A549 (cell line): ENCODE measurements around the gene KRTAP12-1. TPM values are rescaled to one million over a fixed set of nuclear protein-coding genes. Genes with fewer than 3 reads are reported as not detected.

Experiments used
- ATAC-seq, 2 experiments: fragments of 200-7000 bp in 1 of 2; fragments of >200 bp in 1 of 2; cut with Nextera tagmentation in 1 of 2; cut with Tn5 transposase in 1 of 2; 3 replicates each; pipeline versions ENCODE4 v1.8.0 to v1.9.1; 2018 to 2020; ENCODE audit warnings: mild to moderate bottlenecking in 1 of 2, moderate library complexity in 1 of 2
- CTCF ChIA-PET: fragments of 300-600 bp; sonication (Branson Sonifier 250); formaldehyde crosslinking; extraction: SDS; loops from one replicate; lab custom pipeline; 2021; ENCODE audit warnings: antibody characterized with exemption, inconsistent platforms; lab: Yijun Ruan, JAX
- POLR2A ChIA-PET: fragments of 350-600 bp; formaldehyde crosslinking; extraction: SDS; loops from one replicate; lab custom pipeline; 2021; ENCODE audit warnings: antibody characterized with exemption, inconsistent platforms; lab: Yijun Ruan, JAX
- DNase-seq, 2 experiments: peaks; one replicate each; pipeline versions ENCODE4 v3.0.0 to v3.0.0-alpha.2; 2011 to 2016; ENCODE audit warnings: low read depth in 1 of 2, low spot score in 1 of 2
- FAIRE-seq: peaks from 2 replicates; lab custom pipeline; 2011; peaks lifted over from hg19 to GRCh38; lab: Jason Lieb, UNC
- H3K27ac ChIP-seq, 2 experiments: fragments of >200 bp; sonication (Bioruptor Twin); formaldehyde crosslinking; 3 replicates each; pipeline ENCODE4 v1.5.1; 2016 to 2017
- H3K4me1 ChIP-seq: fragments of >200 bp; sonication (Bioruptor Twin); formaldehyde crosslinking; 3 replicates; pipeline ENCODE4 v1.6.1; 2016
- H3K4me2 ChIP-seq: fragments of >200 bp; sonication (Bioruptor Twin); formaldehyde crosslinking; 3 replicates; pipeline ENCODE4 v1.6.1; 2016
- H3K4me3 ChIP-seq: fragments of >200 bp; sonication (Bioruptor Twin); formaldehyde crosslinking; 3 replicates; pipeline ENCODE4 v1.5.1; 2016
- H3K9me3 ChIP-seq: fragments of >200 bp; sonication (Bioruptor Twin); formaldehyde crosslinking; 3 replicates; pipeline ENCODE4 v1.6.1; 2016
- BHLHE40 ChIP-seq: IDR thresholded peaks from 2 replicates; pipeline ENCODE4 v1.6.1; 2012; ENCODE audit warnings: low read depth, low read length, inconsistent platforms
- CEBPB ChIP-seq, 2 experiments: fragments of >200 bp in 1 of 2; sonication (Bioruptor Twin) in 1 of 2; formaldehyde crosslinking in 1 of 2; IDR thresholded peaks; 2 replicates each; pipeline ENCODE4 v1.6.1; 2012 to 2016
- CHD2 ChIP-seq: fragments of 150-350 bp; IDR thresholded peaks from 2 replicates; pipeline ENCODE4 v1.6.1; 2014; ENCODE audit warnings: low read length; ENCODE audit not compliant: partially characterized antibody
- EHF ChIP-seq: fragments of 250-450 bp; sonication (Bioruptor Pico); IDR thresholded peaks from 2 replicates; pipeline ENCODE4 v1.5.0; 2020; ENCODE audit warnings: mild to moderate bottlenecking
- EHMT2 ChIP-seq: fragments of 200-600 bp; sonication (generic); IDR thresholded peaks from 2 replicates; pipeline ENCODE4 v1.6.1; 2016; ENCODE audit warnings: antibody characterized with exemption, low read depth, mild to moderate bottlenecking, moderate library complexity
- ESRRA ChIP-seq: fragments of 150-350 bp; IDR thresholded peaks from 2 replicates; pipeline ENCODE4 v1.6.1; 2014; ENCODE audit warnings: mild to moderate bottlenecking, low read length, borderline replicate concordance
- FOSL2 ChIP-seq, 2 experiments: fragments of 450-650 bp in 1 of 2; fragments of >200 bp in 1 of 2; sonication (Bioruptor Twin) in 1 of 2; formaldehyde crosslinking; IDR thresholded peaks; 2 replicates each; pipeline versions ENCODE4 v1.5.0 to v1.6.1; 2016 to 2020; ENCODE audit warnings: mild to moderate bottlenecking in 1 of 2, moderate library complexity in 1 of 2
- HDAC2 ChIP-seq: fragments of 200-600 bp; sonication (generic); IDR thresholded peaks from 2 replicates; pipeline ENCODE4 v1.6.1; 2016
- HOXB13 ChIP-seq: fragments of 250-450 bp; sonication (Bioruptor Pico); IDR thresholded peaks from 2 replicates; pipeline ENCODE4 v1.5.0; 2020; ENCODE audit warnings: low read depth, mild to moderate bottlenecking, moderate library complexity
- HOXB5 ChIP-seq: fragments of 250-450 bp; sonication (Bioruptor Pico); IDR thresholded peaks from 2 replicates; pipeline ENCODE4 v1.5.0; 2020; ENCODE audit warnings: mild to moderate bottlenecking, moderate library complexity
- JUN ChIP-seq, 2 experiments: fragments of >200 bp; sonication (Bioruptor Twin); formaldehyde crosslinking; IDR thresholded peaks; 2 replicates in 1 of 2; 3 replicates in 1 of 2; pipeline ENCODE4 v1.6.1; 2016 to 2017
- KDM5A ChIP-seq: fragments of 200-600 bp; sonication (generic); IDR thresholded peaks from 2 replicates; pipeline ENCODE4 v1.6.1; 2016; ENCODE audit warnings: antibody characterized with exemption, mild to moderate bottlenecking
- MAFK ChIP-seq: fragments of 450-650 bp; IDR thresholded peaks from 2 replicates; pipeline ENCODE4 v1.6.1; 2014; ENCODE audit not compliant: partially characterized antibody
- MYC ChIP-seq: IDR thresholded peaks from 2 replicates; pipeline ENCODE4 v1.6.1; 2012; ENCODE audit warnings: mild to moderate bottlenecking, inconsistent platforms, low read length, improper control_type of control experiment, borderline replicate concordance
- NPAS2 ChIP-seq: fragments of 250-450 bp; sonication (Bioruptor Pico); IDR thresholded peaks from 2 replicates; pipeline ENCODE4 v1.8.0; 2022; ENCODE audit warnings: mild to moderate bottlenecking, moderate library complexity, borderline replicate concordance
- PHF8 ChIP-seq: fragments of 200-600 bp; sonication (generic); IDR thresholded peaks from 2 replicates; pipeline ENCODE4 v1.6.1; 2016; ENCODE audit warnings: low read depth, mild to moderate bottlenecking, antibody characterized with exemption, moderate library complexity, borderline replicate concordance
- POLR2A ChIP-seq: IDR thresholded peaks from 2 replicates; pipeline ENCODE4 v1.6.1; 2012; ENCODE audit warnings: mild to moderate bottlenecking, low read length
- RCOR1 ChIP-seq: fragments of 150-350 bp; IDR thresholded peaks from 2 replicates; pipeline ENCODE4 v1.6.1; 2014; ENCODE audit warnings: antibody characterized with exemption, low read length, low read depth
- RFX5 ChIP-seq: fragments of 450-650 bp; IDR thresholded peaks from 2 replicates; pipeline ENCODE4 v1.7.1; 2014; ENCODE audit warnings: antibody characterized with exemption, mild to moderate bottlenecking, moderate library complexity
- SMC3 ChIP-seq: fragments of >200 bp; sonication (Bioruptor Twin); formaldehyde crosslinking; IDR thresholded peaks from 3 replicates; pipeline ENCODE4 v1.6.1; 2018; ENCODE audit warnings: inconsistent platforms
- TFCP2L1 ChIP-seq: fragments of 250-450 bp; sonication (Bioruptor Pico); IDR thresholded peaks from 2 replicates; pipeline ENCODE4 v1.5.0; 2021; ENCODE audit warnings: mild to moderate bottlenecking
- TP53 ChIP-seq: fragments of 250-450 bp; sonication (Bioruptor Pico); IDR thresholded peaks from 2 replicates; pipeline ENCODE4 v1.5.0; 2021; ENCODE audit warnings: mild to moderate bottlenecking, moderate library complexity
- ZC3H11A ChIP-seq: fragments of 450-650 bp; IDR thresholded peaks from 2 replicates; pipeline ENCODE4 v1.6.1; 2014; ENCODE audit warnings: antibody characterized with exemption, mild to moderate bottlenecking
- ZNF302 ChIP-seq: fragments of 250-450 bp; sonication (Bioruptor Pico); IDR thresholded peaks from 2 replicates; pipeline ENCODE4 v1.9.0; 2021; ENCODE audit warnings: inconsistent platforms, mild to moderate bottlenecking, moderate library complexity
- WGBS: methylation state at CpG from one replicate; pipeline ENCODE4 v1.1.6; 2017; ENCODE audit errors: missing lambda C conversion rate; 5-methylcytosine and 5-hydroxymethylcytosine counted together
- polyA plus RNA-seq, 4 experiments: library from polyadenylated mRNA; depleted of rRNA in 3 of 4; stranded (reverse); fragments of >200 nt; fragmentation: RNase III in 1 of 4; extraction: RNeasy Plus Mini Kit Qiagen cat#74134 plus additional on column Dnase treatment in 1 of 4; gene quantifications; 2 replicates in 3 of 4; 3 replicates in 1 of 4; pipeline ENCODE4 v1.2.3, GENCODE V29; 2011 to 2017
- TF ChIP-seq, protein P1 (sequence below): fragments of 200-600 bp; sonication (generic); IDR thresholded peaks from 2 replicates; pipeline ENCODE4 v1.6.1; 2016; ENCODE audit warnings: antibody characterized with exemption, mild to moderate bottlenecking, moderate library complexity
- TF ChIP-seq, protein P2 (sequence below): fragments of 250-450 bp; sonication (Bioruptor Pico); IDR thresholded peaks from 2 replicates; pipeline ENCODE4 v1.5.0; 2020; ENCODE audit warnings: low read depth, mild to moderate bottlenecking, moderate library complexity
- TF ChIP-seq, protein P3 (sequence below): fragments of 150-350 bp; IDR thresholded peaks from 2 replicates; pipeline ENCODE4 v1.6.1; 2014; ENCODE audit warnings: low read depth, mild to moderate bottlenecking, low read length
- TF ChIP-seq, protein P4 (sequence below): fragments of 450-650 bp; IDR thresholded peaks from 2 replicates; pipeline ENCODE4 v1.6.1; 2014; ENCODE audit warnings: antibody characterized with exemption
- TF ChIP-seq, protein P5 (sequence below): fragments of >200 bp; sonication (Bioruptor Twin); formaldehyde crosslinking; IDR thresholded peaks from 3 replicates; pipeline ENCODE4 v1.6.1; 2016

KRTAP12-1 gene
- polyA plus RNA-seq, 2 of the 4 experiments (the other 2 are of a cell fraction) = not detected

GRCh38 chr21:44723177-44724131, 41.5 kb upstream of the KRTAP12-1 start:
- Histone ChIP-seq H3K4me3 (no peak overlapping the region), H3K27ac (no peak overlapping the region), H3K4me1 (no peaks in the 10 kb centered on the region), H3K9me3 (no peaks in the 10 kb centered on the region), H3K4me2 (no peak overlapping the region)
- WGBS = 60% methylated on average over 37 of the region's 61 CpGs
- no peak for ATAC-seq
- ChIA-PET CTCF (no interaction called here), POLR2A (no interaction called here)
- no peak for FAIRE-seq
- TF ChIP-seq NPAS2 (no peak), RCOR1 (no peak), HDAC2 (no peak), BHLHE40 (no peak), RFX5 (no peak), ZC3H11A (no peak), FOSL2 (IDR thresholded peaks at IDR 0.05) (no peak), FOSL2 (CRISPR knock-in tag; IDR thresholded peaks at IDR 0.05) (no peak), CEBPB (IDR thresholded peaks at IDR 0.05) (no peak), MYC (no peak), POLR2A (no peak), SMC3 (no peak)
- TF ChIP-seq, protein P1, sequence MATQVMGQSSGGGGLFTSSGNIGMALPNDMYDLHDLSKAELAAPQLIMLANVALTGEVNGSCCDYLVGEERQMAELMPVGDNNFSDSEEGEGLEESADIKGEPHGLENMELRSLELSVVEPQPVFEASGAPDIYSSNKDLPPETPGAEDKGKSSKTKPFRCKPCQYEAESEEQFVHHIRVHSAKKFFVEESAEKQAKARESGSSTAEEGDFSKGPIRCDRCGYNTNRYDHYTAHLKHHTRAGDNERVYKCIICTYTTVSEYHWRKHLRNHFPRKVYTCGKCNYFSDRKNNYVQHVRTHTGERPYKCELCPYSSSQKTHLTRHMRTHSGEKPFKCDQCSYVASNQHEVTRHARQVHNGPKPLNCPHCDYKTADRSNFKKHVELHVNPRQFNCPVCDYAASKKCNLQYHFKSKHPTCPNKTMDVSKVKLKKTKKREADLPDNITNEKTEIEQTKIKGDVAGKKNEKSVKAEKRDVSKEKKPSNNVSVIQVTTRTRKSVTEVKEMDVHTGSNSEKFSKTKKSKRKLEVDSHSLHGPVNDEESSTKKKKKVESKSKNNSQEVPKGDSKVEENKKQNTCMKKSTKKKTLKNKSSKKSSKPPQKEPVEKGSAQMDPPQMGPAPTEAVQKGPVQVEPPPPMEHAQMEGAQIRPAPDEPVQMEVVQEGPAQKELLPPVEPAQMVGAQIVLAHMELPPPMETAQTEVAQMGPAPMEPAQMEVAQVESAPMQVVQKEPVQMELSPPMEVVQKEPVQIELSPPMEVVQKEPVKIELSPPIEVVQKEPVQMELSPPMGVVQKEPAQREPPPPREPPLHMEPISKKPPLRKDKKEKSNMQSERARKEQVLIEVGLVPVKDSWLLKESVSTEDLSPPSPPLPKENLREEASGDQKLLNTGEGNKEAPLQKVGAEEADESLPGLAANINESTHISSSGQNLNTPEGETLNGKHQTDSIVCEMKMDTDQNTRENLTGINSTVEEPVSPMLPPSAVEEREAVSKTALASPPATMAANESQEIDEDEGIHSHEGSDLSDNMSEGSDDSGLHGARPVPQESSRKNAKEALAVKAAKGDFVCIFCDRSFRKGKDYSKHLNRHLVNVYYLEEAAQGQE = no peak
- TF ChIP-seq, protein P2, sequence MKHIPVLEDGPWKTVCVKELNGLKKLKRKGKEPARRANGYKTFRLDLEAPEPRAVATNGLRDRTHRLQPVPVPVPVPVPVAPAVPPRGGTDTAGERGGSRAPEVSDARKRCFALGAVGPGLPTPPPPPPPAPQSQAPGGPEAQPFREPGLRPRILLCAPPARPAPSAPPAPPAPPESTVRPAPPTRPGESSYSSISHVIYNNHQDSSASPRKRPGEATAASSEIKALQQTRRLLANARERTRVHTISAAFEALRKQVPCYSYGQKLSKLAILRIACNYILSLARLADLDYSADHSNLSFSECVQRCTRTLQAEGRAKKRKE (CRISPR knock-in tag) = no peak
- DNase-seq = no peak

- POLR2A ChIA-PET = no interaction called here
- Histone ChIP-seq H3K9me3 (no peaks in the 10 kb centered on the region), H3K4me2 (no peak overlapping the region), H3K27ac (no peak overlapping the region), H3K4me3 (no peak overlapping the region), H3K4me1 (no peaks in the 10 kb centered on the region)
- WGBS = 67% methylated on average over 2 of the region's 5 CpGs
- CTCF ChIA-PET = interaction anchor here (0.7 kb wide), 1 partner anchor 418 kb away, joined by 3 read pairs; no protein-coding TSS in a partner anchor
- ATAC-seq (no peak), FAIRE-seq (no peak), DNase-seq (no peak)
- no peak for TF ChIP-seq CHD2
- no peak for TF ChIP-seq NPAS2
- TF ChIP-seq HOXB13 (CRISPR knock-in tag) = no peak
- TF ChIP-seq TP53 (CRISPR knock-in tag) = no peak
- no peak for TF ChIP-seq KDM5A
- no peak for TF ChIP-seq SMC3
- TF ChIP-seq, protein P3, sequence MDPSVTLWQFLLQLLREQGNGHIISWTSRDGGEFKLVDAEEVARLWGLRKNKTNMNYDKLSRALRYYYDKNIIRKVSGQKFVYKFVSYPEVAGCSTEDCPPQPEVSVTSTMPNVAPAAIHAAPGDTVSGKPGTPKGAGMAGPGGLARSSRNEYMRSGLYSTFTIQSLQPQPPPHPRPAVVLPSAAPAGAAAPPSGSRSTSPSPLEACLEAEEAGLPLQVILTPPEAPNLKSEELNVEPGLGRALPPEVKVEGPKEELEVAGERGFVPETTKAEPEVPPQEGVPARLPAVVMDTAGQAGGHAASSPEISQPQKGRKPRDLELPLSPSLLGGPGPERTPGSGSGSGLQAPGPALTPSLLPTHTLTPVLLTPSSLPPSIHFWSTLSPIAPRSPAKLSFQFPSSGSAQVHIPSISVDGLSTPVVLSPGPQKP = no peak
- no peak for TF ChIP-seq JUN (IDR thresholded peaks at IDR 0.05)
- no peak for TF ChIP-seq PHF8
- TF ChIP-seq MAFK = no peak
- TF ChIP-seq EHMT2 = no peak
- no peak for TF ChIP-seq ZC3H11A
- TF ChIP-seq, protein P4, sequence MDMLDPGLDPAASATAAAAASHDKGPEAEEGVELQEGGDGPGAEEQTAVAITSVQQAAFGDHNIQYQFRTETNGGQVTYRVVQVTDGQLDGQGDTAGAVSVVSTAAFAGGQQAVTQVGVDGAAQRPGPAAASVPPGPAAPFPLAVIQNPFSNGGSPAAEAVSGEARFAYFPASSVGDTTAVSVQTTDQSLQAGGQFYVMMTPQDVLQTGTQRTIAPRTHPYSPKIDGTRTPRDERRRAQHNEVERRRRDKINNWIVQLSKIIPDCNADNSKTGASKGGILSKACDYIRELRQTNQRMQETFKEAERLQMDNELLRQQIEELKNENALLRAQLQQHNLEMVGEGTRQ = no peak
- TF ChIP-seq TFCP2L1 (CRISPR knock-in tag) = no peak
- no peak for TF ChIP-seq ZNF302 (CRISPR knock-in tag)
- no peak for TF ChIP-seq EHF (CRISPR knock-in tag)
- TF ChIP-seq, protein P5, sequence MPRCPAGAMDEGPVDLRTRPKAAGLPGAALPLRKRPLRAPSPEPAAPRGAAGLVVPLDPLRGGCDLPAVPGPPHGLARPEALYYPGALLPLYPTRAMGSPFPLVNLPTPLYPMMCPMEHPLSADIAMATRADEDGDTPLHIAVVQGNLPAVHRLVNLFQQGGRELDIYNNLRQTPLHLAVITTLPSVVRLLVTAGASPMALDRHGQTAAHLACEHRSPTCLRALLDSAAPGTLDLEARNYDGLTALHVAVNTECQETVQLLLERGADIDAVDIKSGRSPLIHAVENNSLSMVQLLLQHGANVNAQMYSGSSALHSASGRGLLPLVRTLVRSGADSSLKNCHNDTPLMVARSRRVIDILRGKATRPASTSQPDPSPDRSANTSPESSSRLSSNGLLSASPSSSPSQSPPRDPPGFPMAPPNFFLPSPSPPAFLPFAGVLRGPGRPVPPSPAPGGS = no peak
- TF ChIP-seq ESRRA = no peak
- TF ChIP-seq HOXB5 (CRISPR knock-in tag) = no peak
- TF ChIP-seq BHLHE40 = no peak
Observed at GRCh38 chr21:44722731-44723130, 40.8 kb upstream of the KRTAP12-1 start.
